GM12872 (cell line): ENCODE results near the gene TNFSF12.

ENCODE experiments used
- CTCF ChIP-seq: IDR thresholded peaks from 3 replicates; pipeline ENCODE4 v1.5.1; 2011; ENCODE audit warnings: low read depth, mild to moderate bottlenecking, low read length, moderate library complexity; ENCODE audit not compliant: insufficient read depth

Gene TNFSF12

DNA sequence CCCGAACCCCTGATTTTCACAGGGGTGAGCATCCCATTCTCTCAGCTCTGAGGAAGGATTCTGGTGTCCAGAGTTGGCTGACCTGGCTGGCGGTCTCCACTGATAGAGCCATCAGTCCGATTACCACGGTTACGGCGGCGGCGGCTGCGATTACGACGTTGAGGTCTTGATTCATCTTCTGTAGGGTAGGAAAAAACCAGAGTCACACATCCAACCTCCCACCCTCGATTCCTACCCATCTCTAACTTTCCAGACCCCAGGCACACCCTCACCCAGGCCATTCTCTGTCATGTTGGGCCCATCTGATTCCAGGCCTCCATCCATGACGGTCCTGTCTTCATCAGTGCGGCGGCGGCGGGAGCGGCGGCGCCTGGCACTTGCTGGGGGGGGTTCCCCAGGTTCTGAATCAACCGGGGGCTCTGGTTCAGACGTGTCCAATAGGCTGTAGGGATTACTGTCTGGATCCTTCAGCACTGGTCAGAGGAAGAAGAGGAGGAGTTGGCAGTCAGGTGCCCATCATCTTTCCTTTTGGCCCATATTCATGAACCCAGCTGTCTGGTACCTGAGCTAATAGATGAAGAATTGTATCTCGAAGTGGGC, 43.7 kb downstream of the TNFSF12 start:
- no peak for TF ChIP-seq CTCF

GRCh38 chr17:7593296-7593695, 44.4 kb downstream of the TNFSF12 start:
- no peak for TF ChIP-seq CTCF

GRCh38 chr17:7606280-7606679, 57.4 kb downstream of the TNFSF12 start:
- no peak for TF ChIP-seq CTCF
